GM06990 (cell line): Measurements from ENCODE around the gene POC1B.

Experiments used
- DNase-seq: peaks from one replicate; pipeline ENCODE4 v3.0.0-alpha.2; 2011; ENCODE audit not compliant: insufficient read length; ENCODE audit errors: extremely low read depth
- H3K27me3 ChIP-seq: replicated peaks from 2 replicates; pipeline ENCODE4 v1.6.0; 2011; ENCODE audit warnings: low read length; ENCODE audit not compliant: control insufficient read depth, insufficient read depth
- H3K36me3 ChIP-seq: 2 replicates; pipeline ENCODE4 v1.5.1; 2011; ENCODE audit warnings: low read length; ENCODE audit not compliant: control insufficient read depth, insufficient read depth
- H3K4me3 ChIP-seq: replicated peaks from 2 replicates; pipeline ENCODE4 v1.5.1; 2011; ENCODE audit warnings: low read depth, mild to moderate bottlenecking, control low read depth, low read length
- CTCF ChIP-seq: IDR thresholded peaks from 2 replicates; pipeline ENCODE4 v1.5.1; 2011; ENCODE audit warnings: low read length, control low read depth, mild to moderate bottlenecking, inconsistent platforms; ENCODE audit not compliant: insufficient read depth, poor library complexity, severe bottlenecking

Gene POC1B

DNA sequence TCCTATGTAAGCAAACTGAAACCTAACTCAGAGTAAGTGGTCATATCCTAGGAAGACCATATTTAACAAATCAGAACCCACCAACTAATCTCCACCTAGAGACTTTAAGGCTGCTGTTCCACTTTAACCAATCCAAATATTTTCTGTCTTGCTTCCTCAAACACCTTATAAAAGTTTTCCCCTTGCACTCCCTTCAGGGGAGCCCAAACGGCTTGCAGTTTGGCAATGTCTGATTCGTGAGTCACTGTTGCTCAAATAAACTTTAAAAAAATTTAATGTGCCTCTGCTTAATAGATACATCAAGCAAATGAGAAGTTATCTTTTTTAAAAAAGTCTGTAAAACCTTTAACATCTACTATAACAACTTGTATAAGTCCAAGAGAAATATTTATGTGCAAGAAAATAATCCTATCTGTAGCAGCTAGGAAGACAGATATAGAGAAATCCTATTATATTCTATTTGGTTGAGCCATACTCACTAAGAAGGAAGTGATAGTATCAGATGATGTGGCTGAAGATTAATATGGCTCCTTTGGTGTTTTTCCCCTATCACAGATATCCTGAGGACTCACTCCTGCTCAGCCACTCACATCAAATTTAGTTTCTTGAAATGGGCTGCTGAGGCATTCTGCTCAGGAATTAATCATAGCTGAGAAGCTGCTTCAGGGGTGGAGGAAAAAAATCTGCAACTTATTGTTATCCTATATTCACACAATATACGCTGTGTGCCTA is 108.4 kb downstream of the POC1B start:
- H3K27me3 ChIP-seq, result no peaks in the 10 kb centered on the region
- DNase-seq, result no peak
- TF ChIP-seq CTCF, result no peak
- no peaks in the 10 kb centered on the region for H3K36me3 ChIP-seq
- no peak overlapping the region for H3K4me3 ChIP-seq

- DNase-seq, result no peak
- TF ChIP-seq CTCF, result no peak
- no peaks in the 10 kb centered on the region for H3K36me3 ChIP-seq
- no peak overlapping the region for H3K4me3 ChIP-seq
- no peaks in the 10 kb centered on the region for H3K27me3 ChIP-seq
Measured at GRCh38 chr12:89416049-89416792, 109.6 kb downstream of the POC1B start.

- no peak for DNase-seq
- Histone ChIP-seq H3K4me3 (no peak overlapping the region), H3K36me3 (no peaks in the 10 kb centered on the region), H3K27me3 (no peaks in the 10 kb centered on the region)
- TF ChIP-seq CTCF, result no peak
Measured at GRCh38 chr12:89414851-89415250, 111.0 kb downstream of the POC1B start.

GRCh38 chr12:89414322-89414721 is 111.5 kb downstream of the POC1B start:
- no peaks in the 10 kb centered on the region for H3K36me3 ChIP-seq
- H3K27me3 ChIP-seq, result no peaks in the 10 kb centered on the region
- no peak overlapping the region for H3K4me3 ChIP-seq
- no peak for DNase-seq
- TF ChIP-seq CTCF, result no peak

DNA sequence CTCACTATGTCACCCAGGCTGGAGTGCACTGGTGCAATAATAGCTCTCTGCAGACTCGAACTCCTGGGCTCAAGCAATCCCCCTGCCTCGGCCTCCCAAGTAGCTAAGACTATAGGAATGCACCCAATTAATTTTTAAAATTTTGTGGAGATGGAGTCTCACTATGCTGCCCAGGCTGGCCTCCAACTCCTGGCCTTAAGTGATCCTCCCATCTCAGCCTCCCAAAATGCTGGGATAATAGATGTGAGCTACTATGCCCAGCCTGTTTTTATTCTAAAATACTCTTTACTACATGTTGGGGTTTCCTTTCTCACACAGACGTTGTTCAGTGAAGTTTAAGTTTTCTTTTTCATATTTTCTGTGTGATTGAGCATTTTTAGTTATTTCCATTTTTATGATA is 112.6 kb downstream of the POC1B start:
- DNase-seq, result no peak
- no peak for TF ChIP-seq CTCF
- H3K27me3 ChIP-seq, result no peaks in the 10 kb centered on the region
- H3K4me3 ChIP-seq, result no peak overlapping the region
- no peaks in the 10 kb centered on the region for H3K36me3 ChIP-seq
